NCI-H187 treated with DMSO at 0.1 percent for 48 hours (cell line): Measurements from ENCODE around the gene SLC23A1.
"Not testable (repeated sequence)": the region's sequence is repeated elsewhere in the genome, so short reads cannot be mapped to it uniquely, and the experiment has no call there.

Experiments used
- DNase-seq: peaks from one replicate; lab custom pipeline; 2025; lab: John Stamatoyannopoulos, UW

SLC23A1 gene

DNA sequence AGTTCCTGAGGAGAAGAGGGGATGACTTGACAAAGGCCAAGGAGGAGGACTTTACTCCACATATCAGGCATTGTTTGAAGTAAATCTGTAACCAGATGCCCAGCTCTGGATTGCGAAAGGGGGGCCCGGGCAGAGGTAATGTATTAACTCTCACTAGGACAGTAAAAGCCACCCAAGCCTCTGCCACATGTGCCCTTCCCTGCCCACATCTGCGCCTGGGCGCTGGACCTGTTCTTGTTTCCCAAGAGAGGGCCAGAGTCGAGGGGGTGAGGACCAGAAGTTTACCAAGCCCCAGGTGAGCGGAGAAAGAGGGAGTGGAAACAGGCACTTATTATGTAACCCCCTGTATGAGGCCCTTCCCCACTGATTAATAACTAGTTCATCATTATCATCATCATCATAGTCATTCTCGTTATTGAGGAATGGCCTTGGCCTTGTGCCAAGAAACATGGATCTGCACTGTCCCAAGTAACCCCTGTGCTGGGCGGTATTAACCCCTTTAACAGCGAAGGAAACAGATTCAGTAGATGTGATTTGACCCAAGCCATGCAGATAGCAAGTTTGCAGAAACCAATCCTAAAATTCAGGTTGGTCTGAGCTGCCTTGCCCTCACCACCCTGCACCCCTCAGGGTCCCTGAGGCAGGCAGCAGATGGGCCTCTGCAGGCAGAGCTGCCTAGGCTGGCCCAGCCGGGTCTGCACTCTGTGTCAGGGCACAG lies at the start of gene SLC23A1:
TSS of gene SLC23A1 (minus strand) at position 23 of the 718 bp plus-strand sequence. CDS start 44 bp downstream, outside the sequence.
- no peak for DNase-seq

DNA sequence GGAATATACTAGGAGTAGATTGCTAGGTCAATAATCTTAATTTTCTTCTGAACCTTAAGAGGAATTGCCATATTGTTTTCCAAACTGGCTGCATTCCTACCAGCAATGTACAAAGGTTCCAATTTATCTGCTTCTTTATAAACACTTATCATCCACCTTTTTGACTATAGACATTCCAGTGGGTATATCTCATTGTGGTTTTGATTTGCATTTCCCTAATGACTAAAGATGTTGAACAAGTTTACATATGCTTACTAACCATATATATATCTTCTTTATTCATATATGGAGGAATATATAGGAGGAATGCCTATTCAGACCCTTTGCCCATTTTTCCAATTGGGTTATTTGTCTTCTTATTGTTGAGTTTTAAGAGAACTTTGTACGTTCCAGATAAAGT lies 48.6 kb upstream of the SLC23A1 start:
- no peak for DNase-seq

DNA sequence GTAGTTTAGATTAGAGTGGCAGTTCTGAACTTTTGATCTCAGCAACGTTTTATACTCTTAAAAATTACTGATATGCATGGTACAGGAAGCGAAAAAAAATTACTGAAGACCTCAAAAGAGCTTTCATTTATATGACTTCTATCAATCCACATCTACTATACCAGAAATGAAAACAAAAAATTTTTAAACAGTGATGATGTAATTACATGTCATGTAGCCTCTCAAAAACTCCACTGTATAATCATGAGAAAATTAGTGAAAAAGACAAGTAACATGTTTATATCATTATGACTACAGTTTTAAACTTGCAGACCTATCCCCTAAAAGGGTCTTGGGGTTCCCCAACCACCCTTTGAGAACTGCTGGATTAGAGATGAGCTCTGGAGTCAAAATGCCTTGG lies 46.9 kb upstream of the SLC23A1 start:
- DNase-seq = no peak

DNA sequence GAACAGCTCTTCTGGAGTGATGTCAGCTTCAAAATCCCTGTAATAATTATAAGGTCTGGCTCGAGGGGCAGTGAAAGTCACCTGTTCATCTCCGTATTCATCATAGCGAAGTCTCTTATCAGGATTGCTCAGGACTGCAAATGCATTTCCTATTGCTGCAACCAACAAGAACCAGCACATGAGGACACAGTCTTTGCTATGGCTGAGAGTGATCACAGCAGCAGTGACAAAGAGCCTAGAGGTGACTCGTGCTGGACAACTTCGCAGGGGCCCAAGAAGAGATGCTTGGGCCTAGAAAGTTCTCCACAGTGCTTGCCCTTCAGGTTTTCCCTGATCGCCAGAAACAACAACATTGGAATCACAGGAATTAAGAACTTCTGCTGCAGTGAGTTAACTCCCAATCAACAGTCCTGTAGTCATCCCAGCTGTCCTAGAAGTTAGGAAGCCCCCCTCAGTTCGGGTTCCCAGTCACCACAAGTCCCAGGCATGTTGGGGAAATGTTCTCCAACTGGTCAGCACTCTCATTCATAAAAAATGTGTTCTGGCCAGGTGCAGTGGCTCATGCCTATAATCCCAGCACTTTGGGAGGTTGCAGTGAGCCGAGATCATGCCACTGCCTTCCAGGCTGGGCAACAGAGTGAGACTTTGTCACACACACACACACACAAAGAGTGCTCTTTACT lies 43.2 kb upstream of the SLC23A1 start:
- DNase-seq = no peak

DNA sequence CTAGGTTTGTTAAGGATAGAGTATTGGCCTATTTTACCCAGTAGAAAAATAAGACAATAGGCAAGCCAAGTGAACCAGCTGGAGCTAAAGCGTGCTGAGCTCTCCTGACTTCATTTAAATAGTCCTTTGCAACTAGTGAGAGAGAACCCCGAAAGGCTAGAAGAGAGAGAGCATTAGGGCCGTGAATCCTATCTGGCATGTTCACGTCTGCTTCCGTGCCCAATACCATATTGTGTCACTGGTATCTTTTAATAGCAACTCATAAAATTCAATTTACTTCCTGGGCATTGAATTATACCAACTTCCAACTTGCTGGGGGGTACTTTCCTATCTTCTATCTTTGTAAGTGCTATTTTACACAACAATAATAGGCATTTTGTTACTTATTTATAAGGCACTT lies 42.4 kb upstream of the SLC23A1 start:
- DNase-seq = no peak

DNA sequence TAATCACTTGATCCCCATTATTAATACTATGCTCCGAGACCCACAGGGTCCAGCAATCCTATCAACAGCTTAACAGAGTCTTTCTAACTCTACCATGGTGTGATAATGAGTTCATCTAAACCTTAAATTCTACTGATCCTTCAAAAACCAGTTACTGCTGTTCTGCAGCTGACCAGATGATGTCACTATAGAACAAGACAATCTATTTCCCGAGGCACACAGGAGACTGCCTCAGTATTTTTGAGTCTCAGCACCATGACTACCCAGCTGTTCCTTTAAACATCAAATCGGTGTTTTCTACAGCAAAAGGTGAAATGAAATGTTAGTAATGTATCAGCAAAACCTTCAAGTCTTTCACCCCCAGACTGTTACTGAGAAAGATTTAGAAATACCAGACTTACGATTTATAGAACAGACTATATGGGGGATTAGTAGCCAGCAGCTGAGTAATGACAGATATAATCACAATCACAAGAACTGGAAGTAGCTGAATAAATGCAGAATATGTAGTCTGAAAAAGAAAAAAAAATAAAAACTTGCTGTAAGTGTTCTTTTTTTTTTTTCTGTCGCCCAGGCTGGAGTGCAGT lies 39.3 kb upstream of the SLC23A1 start:
- no peak for DNase-seq

DNA sequence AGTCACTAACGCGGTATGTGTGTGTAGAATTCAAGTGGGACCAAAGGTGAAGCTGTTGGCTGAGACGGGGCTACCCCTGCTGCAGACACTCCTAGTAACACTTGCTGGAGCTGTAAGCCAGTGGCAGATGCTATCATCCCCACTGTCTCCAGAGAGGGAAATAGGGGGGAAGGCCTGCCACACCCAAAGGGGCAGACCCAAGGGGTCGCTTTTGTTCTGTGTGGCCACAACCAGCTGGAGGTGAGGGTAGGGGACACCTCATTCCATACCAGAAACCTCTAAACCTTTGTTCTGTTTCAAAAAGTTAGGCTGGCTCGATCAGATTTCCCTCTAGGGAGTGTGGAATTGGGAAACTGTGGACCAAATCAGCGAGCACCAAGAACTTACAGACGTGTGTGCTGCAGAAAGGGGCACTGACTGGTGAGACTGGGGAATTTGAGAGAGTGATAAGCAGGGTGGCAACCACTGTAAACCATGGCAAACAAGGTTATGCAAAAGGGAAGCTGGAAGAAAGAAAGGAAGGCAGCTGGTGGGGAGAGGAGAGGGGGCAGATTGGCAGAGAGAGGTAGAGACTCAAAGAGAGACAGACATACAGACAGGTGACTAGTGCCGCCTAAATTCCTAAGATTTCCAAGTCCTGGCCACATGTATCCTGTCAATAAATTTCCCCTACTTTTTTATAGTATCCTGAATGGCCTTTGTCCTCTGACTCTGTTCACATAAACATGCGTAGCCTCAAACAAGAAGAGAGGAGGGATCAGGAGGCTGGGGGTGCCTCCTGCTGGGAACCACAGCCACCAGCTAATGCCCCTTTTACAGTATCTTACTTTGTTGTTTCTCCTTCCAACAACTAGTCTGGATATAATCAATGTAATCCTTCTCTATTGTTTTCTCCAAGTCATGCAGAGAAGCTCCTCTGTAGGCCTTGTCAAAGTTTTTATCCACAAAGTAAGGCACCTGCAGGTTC lies 36.4 kb upstream of the SLC23A1 start:
- DNase-seq = no peak

DNA sequence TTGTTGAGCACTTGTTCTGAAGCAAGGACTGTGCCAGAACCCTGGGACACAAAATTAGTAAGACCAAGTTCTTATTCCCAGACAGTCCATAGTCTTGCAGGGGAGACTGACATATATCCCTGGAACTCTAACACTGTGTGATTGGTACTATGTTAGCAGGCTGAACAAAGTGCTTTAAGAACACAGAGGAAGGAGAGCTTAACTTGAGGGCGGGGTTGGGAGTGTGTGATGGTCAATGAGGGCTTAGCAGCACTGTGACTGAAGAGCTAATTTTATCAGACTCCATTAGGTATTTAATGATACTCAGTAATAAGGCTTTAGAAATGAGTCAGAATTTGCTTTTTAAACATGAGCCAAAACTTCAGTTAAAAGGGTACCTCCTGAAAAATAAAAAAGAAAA lies 35.7 kb upstream of the SLC23A1 start:
- no peak for DNase-seq

DNA sequence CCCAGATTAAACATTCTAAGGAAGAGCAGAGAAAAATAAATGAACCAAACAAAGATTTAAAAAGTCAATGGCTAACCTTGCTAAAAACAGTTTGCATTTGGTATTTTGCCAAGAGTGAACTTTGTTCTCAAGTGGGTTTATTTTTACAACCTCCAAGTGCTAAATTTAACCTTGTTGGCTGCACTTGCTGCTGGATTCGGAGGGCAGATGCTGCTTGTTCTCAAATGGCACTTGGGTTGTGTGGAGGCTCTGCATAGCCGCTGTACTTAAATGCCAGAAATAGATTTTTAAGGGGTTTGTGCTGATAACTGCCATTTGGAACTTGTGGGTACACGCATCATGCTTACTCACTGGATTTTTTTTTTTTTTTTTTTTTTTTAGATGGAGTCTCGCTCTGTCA lies 34.1 kb upstream of the SLC23A1 start:
- peak; percentile 64 for DNase-seq

DNA sequence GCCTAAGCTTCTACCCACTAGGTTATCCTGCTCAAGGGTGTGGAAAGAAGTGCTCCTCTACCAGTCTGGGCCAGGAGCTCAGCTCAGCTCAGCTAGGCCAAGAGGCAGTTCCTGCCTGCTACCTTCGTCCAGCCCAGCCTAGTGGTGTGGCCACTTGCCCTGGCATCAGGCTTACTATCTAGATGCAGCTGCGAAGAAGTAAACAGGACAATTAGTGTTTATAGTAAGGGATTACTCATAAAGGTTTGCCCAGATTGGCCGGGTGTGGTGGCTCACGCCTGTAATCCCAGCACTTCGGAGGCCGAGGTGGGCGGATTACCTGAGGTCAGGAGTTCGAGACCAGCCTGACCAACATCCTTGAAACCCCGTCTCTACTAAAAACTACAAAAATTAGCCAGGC lies 33.6 kb upstream of the SLC23A1 start:
- DNase-seq = no peak

DNA sequence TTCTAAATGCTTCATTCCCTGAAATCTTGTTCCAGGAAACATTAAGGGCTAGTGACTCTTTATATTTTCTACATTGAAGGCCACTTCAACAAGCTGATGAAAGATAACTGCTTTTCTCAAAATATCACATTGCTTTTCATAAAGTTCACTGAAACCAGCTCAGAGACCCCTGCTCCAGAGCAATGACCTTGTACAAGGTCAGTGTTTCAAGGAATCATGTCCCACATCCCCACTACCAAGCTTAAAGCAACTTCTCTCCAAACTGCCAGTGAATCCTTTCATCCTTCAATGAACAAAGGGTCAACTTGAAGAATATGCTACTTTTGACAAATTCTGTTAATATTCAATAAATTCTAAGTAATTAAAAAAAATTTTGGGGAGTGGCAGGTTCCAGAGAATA lies 32.8 kb upstream of the SLC23A1 start:
- DNase-seq = no peak

DNA sequence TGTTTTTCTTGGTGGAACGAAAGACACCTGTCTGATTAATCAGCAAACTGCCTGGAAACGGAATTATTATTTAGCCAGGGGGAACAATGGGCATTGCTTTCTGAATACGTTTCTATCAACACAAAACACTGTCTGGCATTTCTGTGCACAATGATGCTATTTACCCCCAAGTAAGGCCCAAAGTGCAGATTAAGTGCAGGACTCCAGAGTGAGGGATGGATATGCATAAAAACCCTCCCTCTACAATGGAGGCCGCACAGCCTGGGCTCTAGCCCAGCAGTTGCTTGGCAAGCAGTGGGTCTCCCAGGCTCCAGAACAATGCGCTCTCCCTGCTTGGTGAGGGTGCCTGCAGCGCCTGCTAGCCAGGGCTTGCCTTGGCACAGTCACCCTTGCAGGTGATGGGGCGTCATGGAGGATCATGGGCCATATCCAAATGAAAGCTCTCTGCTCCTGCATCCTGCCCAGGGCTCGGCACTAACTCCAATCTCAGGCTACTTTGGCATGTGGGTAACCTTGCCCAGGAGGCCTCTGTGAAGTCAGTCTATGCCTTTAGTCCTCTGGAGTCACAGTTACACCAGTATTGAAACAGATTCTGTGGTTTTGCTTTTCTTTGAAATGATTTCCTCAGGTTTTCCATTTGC lies 32.2 kb upstream of the SLC23A1 start:
- no peak for DNase-seq

DNA sequence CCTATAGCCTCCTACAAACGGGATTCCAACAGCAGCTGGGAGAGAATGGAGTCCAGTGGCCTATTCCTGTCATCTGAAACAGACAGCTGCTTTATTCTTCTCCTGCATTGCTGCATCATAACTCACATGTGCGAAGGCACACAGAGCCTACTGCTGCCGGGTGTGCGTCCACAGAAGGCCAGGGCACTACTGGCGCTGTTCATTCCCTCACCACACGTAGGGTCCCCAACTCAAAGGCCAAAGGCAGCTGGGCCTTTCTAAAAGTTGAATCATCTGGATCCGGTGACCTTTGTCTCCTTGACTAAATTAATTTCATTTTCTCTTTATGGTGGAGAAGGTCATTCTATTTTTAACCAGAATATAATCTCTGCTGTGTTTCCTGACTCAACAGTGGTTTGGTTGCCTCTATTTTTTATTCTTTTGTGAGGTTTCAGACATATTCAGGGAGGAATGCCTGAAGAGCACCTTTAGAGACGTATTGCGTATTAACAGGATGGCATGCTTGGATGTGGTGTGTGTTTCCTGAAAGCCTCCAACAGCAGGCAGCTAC lies 31.6 kb upstream of the SLC23A1 start:
- no peak for DNase-seq

DNA sequence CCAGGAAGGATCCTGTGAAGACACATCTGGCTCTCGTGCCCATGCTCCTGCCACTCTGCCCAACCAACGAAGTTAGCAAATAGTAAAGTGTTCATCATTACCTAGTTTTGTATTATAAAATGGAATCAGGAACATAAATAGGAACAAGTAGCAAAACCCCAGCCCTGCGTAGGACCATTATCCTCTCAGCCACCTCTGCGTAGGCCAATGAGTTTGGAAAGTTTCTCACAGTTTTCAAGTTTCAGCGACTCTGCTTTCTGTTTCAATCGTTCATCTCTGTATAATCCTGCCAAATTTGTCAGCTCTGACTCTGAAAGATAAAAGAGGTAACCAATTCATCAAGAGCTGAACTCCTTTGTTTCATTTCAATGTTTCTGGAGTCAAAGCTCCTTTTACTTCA lies 30.9 kb upstream of the SLC23A1 start:
- no peak for DNase-seq

DNA sequence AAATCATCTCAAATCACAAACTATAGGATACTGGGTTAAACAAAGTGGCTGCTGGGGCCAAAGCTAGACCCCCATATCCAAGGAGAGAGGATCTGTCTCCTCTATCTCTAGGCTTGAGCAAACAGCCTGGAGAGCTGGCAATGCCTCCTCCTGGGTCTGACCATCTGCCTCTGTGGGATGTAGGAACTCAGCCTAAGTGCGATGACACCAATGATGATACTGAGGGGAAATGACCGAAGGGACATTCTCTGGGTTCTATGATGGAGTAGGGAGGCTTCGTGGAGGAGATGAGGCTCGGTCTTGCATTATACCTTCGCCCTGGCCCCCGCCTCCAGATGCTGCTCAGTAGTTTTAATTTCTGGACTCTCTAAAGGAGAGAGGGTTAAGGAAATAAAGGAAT lies 30.1 kb upstream of the SLC23A1 start:
- DNase-seq = no peak

DNA sequence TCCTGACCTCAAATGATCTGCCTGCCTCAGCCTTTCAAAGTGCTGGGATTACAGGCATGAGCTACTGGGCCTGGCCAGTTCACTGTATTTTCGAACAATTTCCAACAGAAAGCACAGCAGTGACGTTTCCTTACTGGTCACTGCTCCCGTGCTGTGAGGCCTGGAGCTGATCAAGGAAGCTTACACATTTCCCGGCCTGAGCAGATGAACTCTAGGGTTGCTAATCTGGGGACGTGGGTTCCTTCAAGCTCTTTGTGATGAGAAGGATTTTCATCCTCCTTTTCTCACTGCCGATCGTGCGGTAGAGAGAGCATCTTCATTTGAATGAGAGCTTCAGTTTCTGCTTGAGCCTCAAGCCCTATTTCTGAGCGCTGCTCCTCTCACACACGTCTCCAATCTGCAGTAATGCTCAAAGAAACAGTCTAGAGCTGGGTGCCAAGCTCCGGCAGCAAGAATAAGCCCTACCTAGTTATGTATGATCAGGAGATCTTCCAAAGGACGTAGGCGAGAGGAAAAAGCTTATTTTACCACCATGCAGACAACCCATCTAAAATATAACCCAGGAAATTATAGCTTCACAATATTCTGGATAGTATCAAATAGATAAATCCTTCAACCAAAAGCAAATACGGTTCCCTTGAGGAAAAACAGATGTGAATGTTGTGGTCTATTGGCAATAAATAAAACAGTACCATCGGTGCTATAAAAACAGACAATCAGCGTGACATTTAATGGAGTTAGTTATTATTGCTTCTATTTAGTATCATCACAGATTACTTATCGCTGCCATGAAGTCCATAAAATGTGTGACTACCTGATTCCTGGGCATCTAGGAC lies 28.1 kb upstream of the SLC23A1 start:
- DNase-seq = no peak

DNA sequence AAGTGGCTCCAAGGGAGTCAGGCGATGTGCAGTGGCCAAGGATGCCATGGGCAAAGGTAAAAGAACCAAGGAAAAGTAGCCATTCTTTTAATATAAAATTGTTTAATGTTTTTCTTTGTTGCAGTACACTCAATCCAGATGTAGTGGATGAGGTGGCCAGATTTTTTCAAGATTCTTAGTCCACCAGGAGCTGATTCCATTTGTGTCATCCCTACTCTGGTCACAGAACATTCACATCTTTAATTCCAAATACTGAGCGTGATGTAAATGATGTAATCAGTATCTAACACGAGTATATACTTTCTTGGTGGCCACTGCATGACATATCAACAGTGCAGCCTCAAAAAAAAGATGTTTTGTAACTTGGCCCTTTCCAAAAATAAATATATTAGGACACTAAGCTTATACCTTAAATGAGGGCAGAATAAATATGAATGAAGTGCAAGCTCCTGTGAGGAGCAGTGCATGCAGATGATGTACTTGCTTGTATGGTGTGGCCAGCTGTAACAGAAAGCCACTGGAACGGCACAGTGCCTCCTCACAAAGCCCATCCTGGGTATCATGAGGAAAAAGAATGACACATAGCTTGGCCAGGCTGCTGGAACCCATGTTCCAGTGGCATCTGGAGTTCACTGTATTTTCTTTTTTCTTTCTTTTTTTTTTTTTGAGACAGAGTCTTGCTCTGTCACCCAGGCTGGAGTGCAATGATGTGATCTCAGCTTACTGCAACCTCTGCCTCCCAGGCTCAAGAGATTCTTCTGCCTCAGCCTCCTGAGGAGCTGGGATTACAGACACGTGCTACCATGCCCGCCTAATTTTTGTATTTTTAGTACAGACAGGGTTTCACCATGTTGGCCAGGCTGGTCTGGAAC lies 27.3 kb upstream of the SLC23A1 start:
- DNase-seq = no peak

DNA sequence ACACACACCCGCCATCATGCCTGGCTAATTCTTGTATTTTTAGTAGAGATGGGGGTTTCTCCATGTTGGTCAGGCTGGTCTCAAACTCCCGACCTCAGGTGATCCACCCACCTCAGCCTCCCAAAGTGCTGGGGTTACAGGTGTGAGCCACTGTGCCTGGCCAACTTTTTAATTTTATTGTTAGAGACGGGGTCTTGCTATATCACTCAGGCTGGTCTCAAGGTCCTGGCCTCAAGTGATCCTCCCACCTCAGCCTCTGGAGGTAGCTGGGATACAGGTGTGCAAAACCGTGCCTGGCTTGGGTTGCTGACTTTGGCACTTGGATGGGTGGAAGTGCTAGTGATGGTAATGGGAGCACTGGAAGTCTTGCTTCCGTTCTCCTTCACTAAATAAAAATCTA lies 26.0 kb upstream of the SLC23A1 start:
- not testable (repeated sequence) for DNase-seq

DNA sequence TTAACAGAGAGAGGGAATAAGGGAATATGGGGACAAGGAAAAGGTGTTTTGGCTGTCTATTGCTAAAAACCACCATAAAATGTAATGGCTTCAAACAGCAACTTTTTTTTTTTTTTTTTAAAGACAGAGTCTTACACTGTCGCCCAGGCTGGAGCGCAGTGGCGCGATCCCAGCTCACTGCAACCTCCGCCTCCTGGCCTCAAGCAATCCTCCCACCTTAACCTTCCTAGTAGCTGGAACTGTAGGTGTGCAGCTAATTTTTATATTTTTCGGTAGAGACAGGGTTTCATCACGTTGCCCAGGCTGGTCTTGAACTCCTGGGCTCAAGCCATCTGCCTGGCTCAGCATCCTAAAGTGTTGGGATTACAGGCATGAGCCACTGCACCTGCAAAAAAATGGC lies 25.1 kb upstream of the SLC23A1 start:
- DNase-seq = no peak

DNA sequence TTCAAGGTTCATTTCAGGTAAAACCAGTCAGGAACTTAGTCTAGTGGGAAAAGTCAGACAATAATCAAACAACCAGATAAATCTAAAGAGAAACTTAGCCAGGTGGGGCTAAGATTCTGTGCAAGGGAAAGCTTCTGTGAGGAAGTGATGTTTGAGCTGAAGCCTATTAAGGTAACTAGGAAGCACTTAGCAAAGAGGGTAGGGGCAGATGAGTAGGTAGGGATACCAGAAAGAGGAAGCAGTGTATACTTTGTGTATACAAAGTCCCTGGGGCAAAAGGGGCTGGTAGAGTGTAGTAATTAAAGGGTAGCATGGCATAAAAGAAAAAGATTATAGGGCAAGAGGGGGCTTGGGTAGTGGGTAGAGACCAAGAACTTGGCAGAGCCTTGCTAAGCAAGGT lies 24.4 kb upstream of the SLC23A1 start:
- no peak for DNase-seq
